Measurements from ENCODE around the gene RNF40.

RNF40 gene

DNA sequence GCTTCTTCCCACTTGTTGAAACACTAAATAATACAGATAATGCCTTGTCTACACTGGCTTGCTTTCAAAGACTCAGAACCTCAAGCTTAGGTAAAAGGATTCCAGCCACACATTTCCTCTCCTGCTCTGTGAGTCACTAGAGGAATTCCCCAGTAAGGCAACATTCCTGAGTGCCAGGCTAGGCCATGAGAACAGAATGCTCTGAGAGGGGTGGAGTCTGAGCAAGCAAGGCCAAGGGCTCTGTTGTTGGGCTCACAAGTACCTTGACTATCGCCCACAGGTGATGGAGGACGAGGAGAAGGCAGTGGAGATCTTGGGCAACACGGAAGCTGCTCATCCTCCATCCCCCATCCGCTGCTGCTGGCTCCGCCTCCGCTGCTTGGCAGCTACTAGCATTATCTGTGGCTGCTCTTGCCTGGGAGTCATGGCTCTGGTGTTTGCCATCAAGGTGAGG is 20.6 kb upstream of the RNF40 start:
- DNase-seq, result no peak

DNA sequence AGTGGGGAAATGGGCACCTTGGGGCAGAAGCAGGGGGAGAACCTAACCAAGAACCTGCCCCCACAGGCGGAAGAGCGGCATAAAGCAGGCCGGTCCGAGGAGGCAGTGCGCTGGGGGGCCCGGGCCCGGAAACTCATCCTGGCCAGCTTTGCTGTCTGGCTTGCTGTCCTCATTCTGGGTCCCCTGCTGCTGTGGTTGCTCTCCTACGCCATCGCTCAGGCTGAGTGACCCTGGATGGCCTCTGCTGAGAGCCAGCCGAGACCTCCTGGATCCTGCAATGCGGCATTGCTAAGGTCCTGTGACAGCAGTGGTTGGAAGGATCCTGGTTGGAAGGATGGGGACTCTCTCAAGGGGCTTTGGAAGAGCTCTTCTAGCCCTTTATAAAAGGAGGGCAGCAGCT is 18.4 kb upstream of the RNF40 start:
- no peak for DNase-seq

DNA sequence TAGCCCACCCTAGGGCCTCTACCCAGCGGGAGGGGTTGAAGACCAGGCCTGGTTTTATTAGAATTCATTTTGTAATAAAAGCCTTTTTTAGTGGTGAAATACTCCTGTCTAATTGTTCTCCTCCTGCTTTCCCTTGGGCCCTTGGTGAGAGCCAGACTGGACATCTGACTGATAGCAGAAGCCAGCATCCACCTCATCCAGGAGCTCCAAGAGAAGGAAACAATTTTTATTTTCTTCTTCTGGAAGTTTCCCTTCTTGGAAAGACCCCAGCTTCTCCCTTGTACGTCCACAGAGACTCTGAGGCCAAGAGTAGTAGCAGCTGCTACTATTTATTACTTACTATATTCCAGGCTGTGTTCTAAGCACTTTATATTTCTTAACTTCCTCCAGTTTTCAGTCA is 17.9 kb upstream of the RNF40 start:
- DNase-seq, result no peak

DNA sequence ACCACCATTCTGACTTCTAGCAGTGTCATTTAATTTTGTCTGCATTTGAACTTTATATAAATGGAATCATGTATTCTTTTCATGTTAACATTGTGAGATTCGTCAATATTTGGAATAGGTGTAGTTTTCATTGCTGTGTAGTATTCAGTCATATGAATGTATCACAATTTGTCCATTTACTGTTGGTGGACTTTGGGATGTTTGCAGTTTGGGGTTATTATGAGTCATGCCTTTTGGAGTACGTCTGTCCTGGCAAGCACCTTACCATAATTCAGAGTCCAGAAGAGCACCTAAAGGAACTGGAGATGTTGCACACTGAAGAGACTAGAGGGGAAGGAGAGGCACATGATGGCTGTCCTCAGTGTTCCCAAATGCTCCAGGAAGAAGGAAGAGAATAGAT is 17.0 kb upstream of the RNF40 start:
- DNase-seq, result no peak

DNA sequence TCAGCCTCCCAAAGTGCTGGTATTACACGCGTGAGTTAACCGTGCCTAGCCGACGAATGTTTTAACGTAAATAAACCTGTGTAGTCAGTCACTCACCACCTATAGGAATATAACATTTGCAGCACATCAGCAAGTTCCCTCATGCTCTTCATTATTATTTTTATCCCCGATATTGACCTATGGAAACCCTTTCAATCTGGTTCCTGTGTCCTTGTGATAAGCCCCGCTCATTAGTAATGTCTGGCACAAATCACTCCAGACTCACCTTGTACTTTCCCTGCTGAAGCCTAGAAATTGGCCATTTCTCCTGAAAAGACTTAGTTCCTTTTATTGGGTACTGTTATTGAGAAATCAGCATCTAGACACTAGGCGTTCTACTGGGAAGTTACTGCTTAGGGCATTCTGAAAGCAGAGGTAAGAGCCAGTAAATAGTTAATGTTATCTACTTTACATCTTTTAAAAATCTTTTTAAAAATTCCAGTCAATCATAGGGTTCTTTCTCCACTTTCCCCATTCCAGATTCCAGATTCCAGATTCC is 15.4 kb upstream of the RNF40 start:
- no peak for DNase-seq

DNA sequence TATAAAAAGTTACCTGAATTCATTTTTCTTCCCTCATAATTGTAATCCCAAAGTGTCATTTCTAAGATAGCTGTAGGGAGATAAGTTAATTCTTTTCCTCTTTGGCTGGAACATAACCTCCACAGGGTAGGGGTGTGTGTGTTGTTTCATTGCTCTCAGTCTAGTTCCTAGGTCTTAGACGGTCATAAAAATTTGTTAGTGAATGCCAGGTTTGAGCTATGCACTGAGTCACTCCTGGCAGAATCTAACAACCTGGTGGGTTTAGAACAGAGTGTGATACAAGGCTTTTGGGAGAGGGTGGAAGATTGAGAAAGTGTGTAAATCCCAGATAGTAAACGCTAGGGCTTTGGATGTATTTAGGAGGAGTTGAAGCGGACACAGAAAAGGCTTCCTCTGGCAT is 14.8 kb upstream of the RNF40 start:
- DNase-seq, result no peak

DNA sequence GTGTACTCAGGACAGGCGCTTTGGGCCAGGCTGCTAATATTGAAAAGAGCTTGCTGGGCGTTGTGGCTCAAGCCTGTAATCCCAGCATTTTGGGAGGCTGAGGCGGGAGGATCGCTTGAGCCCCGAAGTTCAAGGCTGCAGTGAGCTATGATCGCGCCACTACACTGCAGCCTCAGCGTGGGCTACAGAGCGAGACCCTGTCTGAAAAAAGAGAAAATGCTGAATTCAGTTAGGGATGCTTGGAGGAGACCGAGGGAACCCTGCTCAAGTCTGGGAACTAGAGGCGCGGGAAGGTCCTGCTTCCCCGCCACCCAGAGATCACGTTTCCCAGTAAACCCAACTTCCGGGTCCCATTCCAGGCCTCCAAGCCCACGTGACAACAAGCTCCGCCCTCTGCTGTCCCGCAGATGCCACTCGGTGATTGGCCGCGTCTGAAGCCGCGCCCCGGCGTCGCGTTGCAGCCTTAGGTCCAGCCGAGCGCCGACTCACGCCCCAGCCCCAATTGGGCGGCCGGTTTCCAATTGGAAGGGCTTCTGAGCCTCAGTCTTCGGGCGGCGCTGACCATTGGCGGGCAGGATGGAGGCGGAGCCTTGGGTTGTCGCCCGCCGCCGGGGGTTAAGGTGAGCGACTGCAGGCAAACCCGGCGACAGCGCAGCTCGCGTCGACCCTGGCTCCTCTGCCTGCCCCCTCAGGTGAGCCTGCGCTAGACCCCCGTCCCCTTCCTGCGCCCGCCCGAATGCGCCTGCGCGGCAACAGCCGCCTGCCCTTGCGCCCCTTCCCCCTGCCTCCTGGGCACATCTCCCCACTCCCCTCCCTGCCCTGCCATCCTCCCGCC is 14.1 kb upstream of the RNF40 start, which contains the start of gene PHKG2:
Gene PHKG2 (plus strand): TSS at position 627 of the 835 bp plus-strand sequence. CDS start 396 bp downstream, outside the sequence.
- peak; percentile 98 for DNase-seq

DNA sequence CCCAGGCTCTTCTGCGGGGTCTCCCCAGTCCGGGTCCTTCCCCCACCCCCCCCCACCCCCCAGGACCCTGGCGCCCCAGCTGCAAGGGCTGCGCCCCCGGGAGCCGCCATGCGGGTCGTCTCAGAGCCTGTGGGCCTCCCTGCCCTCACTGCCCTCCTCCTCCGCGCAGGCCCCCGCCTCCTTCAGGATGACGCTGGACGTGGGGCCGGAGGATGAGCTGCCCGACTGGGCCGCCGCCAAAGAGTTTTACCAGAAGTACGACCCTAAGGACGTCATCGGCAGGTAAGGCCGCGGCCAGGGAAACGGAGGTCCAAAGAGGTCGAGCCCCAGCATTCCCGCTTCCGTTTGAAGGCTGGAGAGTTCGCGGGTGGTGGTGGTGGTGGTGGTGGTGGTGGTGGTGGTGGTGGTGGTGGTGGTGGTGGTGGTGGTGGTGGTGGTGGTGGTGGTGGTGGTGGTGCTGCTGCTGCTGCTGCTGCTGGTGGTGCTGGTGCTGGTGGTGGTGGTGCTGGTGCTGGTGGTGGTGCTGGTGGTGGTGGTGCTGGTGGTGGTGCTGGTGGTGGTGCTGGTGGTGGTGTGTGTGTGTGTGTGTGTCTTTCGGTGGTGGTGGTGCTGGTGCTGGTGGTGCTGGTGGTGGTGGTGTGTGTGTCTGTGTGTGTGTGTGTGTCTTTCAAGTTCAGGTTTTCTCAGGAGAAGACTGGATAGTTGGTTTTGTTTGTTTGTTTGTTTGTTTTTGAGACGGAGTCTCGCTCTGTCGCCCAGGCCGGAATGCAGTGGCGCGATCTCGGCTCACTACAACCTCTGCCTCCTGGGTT is 13.3 kb upstream of the RNF40 start:
- DNase-seq, result no peak

DNA sequence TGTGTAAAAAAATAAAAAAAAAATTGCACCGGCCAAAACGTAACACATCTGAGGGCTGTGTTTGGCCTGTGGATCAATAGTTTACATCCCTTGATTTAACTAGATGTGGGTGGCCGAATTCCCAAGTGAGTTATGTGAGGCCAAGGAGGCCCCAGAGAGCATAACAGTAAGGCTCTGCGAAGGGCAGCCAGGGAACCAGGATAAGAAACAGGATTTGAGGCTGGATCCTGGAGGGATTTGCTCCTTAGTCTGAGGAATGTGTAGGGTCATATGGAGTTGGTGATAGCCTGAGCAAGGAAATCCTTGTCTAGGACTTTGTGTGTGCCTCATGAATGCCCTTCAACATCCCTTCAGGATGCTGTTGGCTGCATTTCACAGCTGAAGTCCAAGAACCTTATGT is 11.9 kb upstream of the RNF40 start:
- no peak for DNase-seq

DNA sequence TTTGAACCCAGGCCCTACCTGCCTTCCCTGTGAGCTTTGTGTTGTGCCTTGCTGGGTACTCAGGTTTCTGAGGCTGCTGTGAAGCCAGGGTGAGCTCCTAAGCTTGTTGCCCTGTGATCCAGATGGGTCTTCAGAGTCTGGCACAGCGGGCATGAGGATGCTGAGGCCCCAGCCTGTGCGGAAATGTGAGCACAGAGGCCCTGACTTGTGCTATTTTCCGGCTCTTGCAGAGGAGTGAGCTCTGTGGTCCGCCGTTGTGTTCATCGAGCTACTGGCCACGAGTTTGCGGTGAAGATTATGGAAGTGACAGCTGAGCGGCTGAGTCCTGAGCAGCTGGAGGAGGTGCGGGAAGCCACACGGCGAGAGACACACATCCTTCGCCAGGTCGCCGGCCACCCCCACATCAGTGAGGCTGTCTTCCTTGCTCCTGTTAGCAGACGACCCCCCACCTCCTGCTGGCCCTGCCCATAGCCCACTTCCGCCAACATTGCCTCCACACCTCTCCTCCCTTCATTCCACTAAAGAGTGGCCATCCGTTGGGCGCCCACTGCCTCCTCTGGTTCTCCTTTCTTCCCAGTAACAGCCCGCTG is 11.2 kb upstream of the RNF40 start:
- DNase-seq, result no peak

DNA sequence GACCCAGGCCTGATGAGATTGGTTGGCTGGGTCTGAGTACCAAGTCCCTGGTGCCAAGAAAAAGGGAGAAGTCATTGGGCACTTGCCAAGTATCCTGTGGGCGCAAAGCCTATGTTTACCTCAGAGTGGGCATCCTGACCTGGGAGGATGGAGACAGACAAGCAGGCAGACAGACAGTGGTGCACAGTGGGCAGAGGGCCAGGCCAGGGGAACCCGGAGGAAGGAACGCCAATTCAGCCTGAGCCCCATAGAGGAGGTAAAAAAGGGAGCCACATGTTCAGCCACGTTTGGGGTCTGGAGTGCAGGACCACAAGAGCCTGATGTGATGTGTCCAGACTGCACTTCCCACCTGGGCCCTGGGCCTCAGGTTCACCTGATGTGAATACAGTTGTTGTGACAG is 8.5 kb upstream of the RNF40 start:
- no peak for DNase-seq

DNA sequence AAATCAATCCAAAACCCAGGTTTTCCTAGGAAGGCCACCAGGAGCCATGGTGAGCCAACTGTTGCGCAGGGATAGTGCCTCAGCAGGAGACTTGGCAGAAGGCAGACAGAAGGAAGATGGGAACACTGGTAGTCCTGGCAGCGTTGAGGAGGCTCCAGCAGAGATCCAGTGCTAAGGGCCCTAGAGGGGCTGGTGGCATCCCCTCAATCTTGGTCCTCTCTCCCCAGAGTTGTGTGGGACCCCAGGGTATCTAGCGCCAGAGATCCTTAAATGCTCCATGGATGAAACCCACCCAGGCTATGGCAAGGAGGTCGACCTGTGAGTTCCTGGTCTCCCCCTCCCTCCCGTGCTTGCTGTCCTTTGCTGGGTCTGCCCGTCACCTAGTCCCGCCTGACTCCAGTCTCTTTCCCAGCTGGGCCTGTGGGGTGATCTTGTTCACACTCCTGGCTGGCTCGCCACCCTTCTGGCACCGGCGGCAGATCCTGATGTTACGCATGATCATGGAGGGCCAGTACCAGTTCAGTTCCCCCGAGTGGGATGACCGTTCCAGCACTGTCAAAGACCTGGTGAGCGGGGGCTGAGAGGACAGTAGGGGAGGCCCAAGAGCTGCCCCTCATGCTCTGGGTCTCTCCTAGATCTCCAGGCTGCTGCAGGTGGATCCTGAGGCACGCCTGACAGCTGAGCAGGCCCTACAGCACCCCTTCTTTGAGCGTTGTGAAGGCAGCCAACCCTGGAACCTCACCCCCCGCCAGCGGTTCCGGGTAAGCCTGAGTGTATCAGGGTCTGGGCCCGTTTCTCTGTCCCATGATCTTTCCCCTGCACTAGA is 6.0 kb upstream of the RNF40 start:
- DNase-seq, result no peak

DNA sequence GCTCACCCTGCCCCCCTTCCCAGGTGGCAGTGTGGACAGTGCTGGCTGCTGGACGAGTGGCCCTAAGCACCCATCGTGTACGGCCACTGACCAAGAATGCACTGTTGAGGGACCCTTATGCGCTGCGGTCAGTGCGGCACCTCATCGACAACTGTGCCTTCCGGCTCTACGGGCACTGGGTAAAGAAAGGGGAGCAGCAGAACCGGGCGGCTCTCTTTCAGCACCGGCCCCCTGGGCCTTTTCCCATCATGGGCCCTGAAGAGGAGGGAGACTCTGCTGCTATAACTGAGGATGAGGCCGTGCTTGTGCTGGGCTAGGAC is 5.4 kb upstream of the RNF40 start:
- no peak for DNase-seq

DNA sequence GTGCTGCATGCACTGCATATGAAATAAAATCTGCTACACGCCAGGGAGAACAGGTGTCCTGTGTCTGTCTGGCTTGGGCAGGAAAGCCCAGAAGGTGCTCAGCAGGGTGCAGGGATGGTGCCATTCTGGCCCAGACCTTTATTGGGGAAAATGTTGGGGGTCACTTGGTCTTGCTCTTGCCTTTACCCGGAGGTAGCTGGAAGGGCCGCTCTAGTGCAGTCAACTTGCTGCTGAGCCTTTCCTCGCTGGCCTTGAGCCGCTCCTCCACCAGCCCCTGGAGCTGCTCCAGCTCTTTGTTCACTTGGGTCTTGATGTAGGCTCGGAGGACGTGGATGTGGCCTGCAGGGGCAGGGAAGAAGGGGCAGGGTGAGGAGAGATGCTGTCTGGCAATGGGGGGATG is 4.8 kb upstream of the RNF40 start:
- DNase-seq, result no peak

DNA sequence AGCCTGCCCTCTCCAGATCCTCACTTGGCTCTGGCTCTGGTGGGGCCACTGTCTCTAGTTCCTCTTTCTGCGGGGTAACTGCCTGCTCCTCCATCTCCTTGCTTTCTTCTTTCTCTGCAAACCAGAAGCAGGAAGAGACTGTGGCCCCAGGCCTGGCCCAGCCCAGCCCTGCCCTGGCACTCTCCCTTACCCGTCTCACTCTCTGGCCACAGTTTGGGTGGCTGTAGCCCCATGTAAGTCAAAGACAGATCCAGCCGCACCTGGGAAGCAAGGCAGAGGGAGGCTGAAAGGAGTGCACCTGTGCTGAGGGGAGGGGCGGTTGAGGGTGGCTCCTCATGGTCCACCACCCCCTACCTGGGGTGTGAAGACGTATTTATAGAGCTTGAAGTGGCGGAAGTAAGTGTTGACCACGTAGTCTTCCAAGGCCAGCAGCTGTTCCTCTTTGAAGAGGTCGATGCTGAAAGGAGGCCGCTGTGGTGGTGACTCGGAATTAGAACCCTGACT is 3.1 kb upstream of the RNF40 start:
- no peak for DNase-seq

DNA sequence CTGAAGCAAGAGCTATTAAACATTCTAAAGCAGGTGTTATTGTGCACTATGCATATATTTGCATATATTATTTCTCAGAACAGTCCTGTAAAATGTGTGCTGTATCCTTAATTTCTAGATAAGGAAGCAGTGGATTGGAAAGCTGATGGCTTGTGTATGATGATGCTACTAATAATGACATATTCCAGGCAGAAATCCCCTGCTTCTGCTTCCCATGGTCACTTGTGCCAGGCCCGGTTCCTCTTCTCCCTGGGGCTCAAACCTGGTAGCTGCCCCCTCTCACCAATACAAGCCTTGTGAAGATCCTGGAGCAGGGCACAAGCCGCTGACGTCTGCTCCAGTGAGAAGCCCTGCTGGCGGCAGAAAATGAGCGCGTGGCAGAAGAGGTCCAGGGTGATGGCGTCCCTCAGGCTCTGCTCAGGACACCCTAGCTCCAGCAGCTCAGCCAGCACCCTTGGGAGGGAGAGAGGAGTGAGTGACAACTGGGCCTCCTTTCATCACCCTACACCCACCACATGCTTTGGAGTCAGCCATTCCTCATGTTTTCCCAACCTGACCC is 2.0 kb upstream of the RNF40 start:
- no peak for DNase-seq

DNA sequence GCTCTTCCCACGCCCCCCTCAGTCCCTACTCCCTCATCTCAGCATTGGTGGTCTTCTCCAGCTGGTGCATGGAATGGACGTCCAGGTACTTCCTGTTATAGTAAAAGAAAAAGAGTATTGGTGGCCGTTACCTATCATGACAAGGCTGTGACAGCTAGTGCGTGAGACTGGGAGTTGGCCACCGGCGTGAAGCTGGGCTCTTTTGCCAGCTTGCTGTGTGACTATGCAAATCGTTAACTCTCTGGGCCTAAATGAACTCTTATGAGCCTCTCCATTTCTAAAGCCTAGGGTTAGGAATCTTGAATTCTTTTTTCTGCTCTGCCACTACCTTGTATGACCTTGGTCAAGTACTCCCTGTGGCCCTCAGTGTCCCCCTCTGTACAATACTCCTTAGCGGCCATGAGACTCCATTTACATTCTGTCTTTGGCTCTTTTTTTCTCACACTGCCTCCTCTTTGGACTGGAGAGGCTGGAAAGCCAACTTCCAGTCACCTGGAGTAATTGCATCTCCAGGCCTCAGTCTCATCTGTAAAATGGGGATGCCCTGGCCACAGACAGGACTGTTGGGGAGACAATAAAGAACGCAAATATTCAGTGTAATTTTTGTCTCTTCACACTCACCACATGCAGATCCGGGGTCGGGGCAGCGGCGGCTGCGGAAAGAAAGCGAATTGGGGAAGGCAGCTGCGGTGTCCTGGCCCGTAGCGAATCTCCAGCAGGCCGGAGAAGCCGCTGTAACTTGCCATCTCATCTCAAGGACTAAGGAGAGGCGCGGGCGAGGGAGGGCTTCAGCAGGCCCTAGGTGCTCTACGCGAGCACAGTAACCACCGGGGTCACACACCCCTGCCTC is 1.3 kb upstream of the RNF40 start:
- no peak for DNase-seq

DNA sequence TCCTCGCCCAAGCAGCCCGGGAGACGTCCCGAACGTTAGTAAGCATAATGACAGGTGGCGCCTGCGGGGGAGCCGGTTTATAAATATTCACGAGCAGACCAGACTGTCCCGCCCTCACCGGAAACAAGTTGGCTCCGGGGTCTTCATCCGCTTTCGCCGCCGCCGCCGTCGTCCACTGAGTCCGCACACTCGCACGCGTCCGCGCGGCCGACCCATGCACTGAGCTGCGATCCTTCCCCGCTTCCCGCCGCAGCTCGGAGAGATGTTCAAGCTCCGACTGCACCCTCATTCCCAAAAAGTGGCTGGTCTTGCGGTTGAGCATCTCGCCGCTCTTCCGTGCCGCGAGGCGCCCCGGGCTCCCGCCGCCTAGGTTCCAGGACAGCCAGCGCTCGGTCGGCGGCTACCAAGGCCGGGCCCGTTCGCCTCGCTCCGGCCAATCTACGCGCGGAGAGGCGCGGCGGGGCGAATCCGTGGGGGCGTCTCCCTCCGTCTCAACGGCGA is 645 bp upstream of the RNF40 start:
- peak; percentile 22 for DNase-seq

DNA sequence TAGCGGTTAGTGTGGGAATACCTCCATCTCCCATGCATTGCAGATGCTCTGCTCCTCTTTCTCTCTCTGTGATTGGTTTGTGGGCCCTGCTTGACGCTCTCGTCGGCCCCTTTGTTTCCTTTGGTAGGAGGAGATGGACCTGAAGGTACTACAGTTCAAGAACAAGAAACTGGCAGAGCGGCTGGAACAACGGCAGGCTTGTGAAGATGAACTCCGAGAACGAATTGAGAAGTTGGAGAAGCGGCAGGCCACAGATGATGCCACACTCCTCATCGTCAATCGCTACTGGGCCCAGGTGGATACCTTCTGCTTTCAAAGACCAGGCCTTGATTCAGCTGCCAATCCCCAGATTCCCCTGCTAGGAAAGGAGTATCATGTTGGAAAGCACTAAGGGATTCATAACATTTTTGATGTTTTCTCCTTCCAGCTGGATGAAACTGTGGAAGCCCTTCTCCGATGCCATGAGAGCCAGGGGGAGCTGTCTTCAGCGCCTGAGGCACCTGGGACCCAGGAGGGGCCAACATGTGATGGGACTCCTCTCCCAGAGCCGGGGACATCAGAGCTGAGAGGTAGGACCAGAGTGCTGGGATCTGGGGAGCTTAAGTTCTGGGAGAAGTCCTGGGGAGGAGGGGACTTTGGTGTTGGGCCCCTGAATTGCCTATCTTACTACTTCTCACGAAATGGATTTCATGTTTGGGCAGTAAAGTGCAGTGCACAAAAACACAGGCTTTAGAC is 1.0 kb downstream of the RNF40 start:
- no peak for DNase-seq

DNA sequence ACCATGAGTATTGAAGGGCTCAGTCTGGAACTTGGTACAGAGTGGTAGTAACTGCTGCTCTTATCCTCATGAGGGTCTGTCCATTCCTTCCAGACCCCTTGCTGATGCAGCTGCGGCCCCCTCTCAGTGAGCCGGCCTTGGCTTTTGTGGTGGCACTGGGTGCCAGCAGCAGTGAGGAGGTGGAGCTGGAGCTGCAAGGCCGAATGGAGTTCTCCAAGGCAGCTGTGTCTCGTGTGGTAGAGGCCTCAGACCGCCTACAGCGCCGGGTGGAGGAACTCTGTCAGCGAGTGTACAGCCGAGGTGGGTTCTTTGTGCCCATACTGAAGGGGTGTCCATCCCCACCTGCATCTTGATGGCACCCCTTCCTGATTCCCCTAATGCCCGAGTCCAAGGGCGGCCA is 2.0 kb downstream of the RNF40 start:
- DNase-seq, result no peak
